Measurements from ENCODE around the gene RUNX3. TPM values are rescaled to one million over a fixed set of nuclear protein-coding genes. Genes with fewer than 3 reads are reported as not detected.

Gene RUNX3
- total RNA-seq, 1 experiment from 2014 or later: 1.5 TPM

GRCh38 chr1:24855474-24855873 lies 74.6 kb downstream of the RUNX3 start:
- no peaks in the 10 kb centered on the region for H3K36me3 Mint-ChIP-seq
- ChIA-PET CTCF (interaction anchor here (0.7 to 2.2 kb wide), 3 partner anchors 42 to 167 kb away, joined by 3 to 7 read pairs (median 3); no protein-coding TSS in a partner anchor), POLR2A (no interaction called here)
- H3K27me3 Mint-ChIP-seq (ENCODE audit: low read depth): no peaks in the 10 kb centered on the region
- no peaks in the 10 kb centered on the region for H3K4me1 Mint-ChIP-seq
- no peak for ATAC-seq
- TF ChIP-seq MAX (CRISPR knock-in tag; IDR thresholded peaks at IDR 0.05) (no peak), EMX1 (CRISPR knock-in tag; IDR thresholded peaks at IDR 0.05) (no peak), ZNF263 (CRISPR knock-in tag; IDR thresholded peaks at IDR 0.05; ENCODE audit: low read depth) (no peak), STAT6 (CRISPR knock-in tag; conservative IDR thresholded peaks at IDR 0.05; ENCODE audit: low read depth) (no peak), FOXP1 (CRISPR knock-in tag; IDR thresholded peaks at IDR 0.05; ENCODE audit: borderline replicate concordance) (no peak), FOXJ3 (CRISPR knock-in tag; IDR thresholded peaks at IDR 0.05; ENCODE audit: borderline replicate concordance) (no peak), NFE2L1 (CRISPR knock-in tag; IDR thresholded peaks at IDR 0.05) (no peak), TCF7 (CRISPR knock-in tag; IDR thresholded peaks at IDR 0.05; ENCODE audit: low read depth) (no peak), E2F4 (CRISPR knock-in tag; IDR thresholded peaks at IDR 0.05; ENCODE audit: borderline replicate concordance, low read depth) (no peak), FOXP4 (CRISPR knock-in tag; IDR thresholded peaks at IDR 0.05) (no peak), E2F1 (CRISPR knock-in tag; IDR thresholded peaks at IDR 0.05) (no peak), ELF4 (CRISPR knock-in tag; IDR thresholded peaks at IDR 0.05; ENCODE audit: low read depth) (no peak), OVOL2 (CRISPR knock-in tag; IDR thresholded peaks at IDR 0.05; ENCODE audit: borderline replicate concordance) (no peak), TEAD4 (CRISPR knock-in tag; IDR thresholded peaks at IDR 0.05) (no peak)
- no peak overlapping the region for H3K27ac Mint-ChIP-seq
- H3K9me3 Mint-ChIP-seq: no peaks in the 10 kb centered on the region
- DNase-seq (ENCODE audit: low spot score): no peak
- no peak overlapping the region for H3K4me3 Mint-ChIP-seq

GRCh38 chr1:24853649-24854048 lies 76.4 kb downstream of the RUNX3 start:
- H3K27ac Mint-ChIP-seq: no peak overlapping the region
- H3K4me3 Mint-ChIP-seq: no peak overlapping the region
- ATAC-seq: no peak
- POLR2A ChIA-PET: no interaction called here
- TF ChIP-seq JAZF1 (CRISPR knock-in tag; IDR thresholded peaks at IDR 0.05): no peak
- H3K27me3 Mint-ChIP-seq (ENCODE audit: low read depth): peaks cover 12% of the 10 kb centered on the region
- CTCF ChIA-PET: interaction anchor here (0.7 to 2.2 kb wide), 2 partner anchors 44 to 87 kb away, joined by 4 to 7 read pairs; no protein-coding TSS in a partner anchor
- DNase-seq (ENCODE audit: low spot score): no peak
- 0 out of 2 replicates have a peak, but pooled peaks cover 3% of the 10 kb centered on the region for H3K4me1 Mint-ChIP-seq
- no peaks in the 10 kb centered on the region for H3K9me3 Mint-ChIP-seq
- no peaks in the 10 kb centered on the region for H3K36me3 Mint-ChIP-seq

Data from WTC11 (cell line).